Kidney (tissue), 14 donors: ENCODE results near the gene FANCI. TPM values are rescaled to one million over a fixed set of nuclear protein-coding genes. Genes with fewer than 3 reads are reported as not detected.

Experiments used
- DNase-seq, 5 donors: peaks; one replicate each; pipeline ENCODE4 v3.0.0-alpha.2; 2013 to 2020
- FAIRE-seq: peaks from 2 replicates; lab custom pipeline; 2012; peaks lifted over from hg19 to GRCh38; lab: Jason Lieb, UNC
- H3K27ac ChIP-seq, 2 donors: one replicate each; pipeline ENCODE4 v1.7.0; 2013; ENCODE audit warnings: low read depth in 2 of 2, low read length in 2 of 2, inconsistent platforms in 1 of 2
- H3K27me3 ChIP-seq: one replicate; pipeline ENCODE4 v1.7.1; 2013; ENCODE audit warnings: low read length, inconsistent platforms; ENCODE audit not compliant: control insufficient read depth, insufficient read depth
- H3K36me3 ChIP-seq, 3 donors: one replicate each; pipeline versions ENCODE4 v1.7.0 to v1.7.1; 2013; ENCODE audit warnings: low read length in 3 of 3, control low read depth in 1 of 3, inconsistent platforms in 1 of 3; ENCODE audit not compliant: insufficient read depth in 3 of 3, control insufficient read depth in 2 of 3
- H3K4me1 ChIP-seq, 3 donors: one replicate each; pipeline versions ENCODE4 v1.7.0 to v1.7.1; 2013; ENCODE audit warnings: low read length in 3 of 3, inconsistent platforms in 1 of 3, low read depth in 1 of 3; ENCODE audit not compliant: control insufficient read depth in 2 of 3, insufficient read depth in 2 of 3
- H3K4me3 ChIP-seq, 3 donors: one replicate each; pipeline versions ENCODE4 v1.7.0 to v1.8.1; 2013; ENCODE audit warnings: low read length in 3 of 3, control low read depth in 1 of 3, inconsistent platforms in 1 of 3
- H3K9ac ChIP-seq, 3 donors: one replicate each; pipeline versions ENCODE4 v1.7.0 to v1.7.1; 2013; ENCODE audit warnings: low read length in 3 of 3, control low read depth in 1 of 3, inconsistent platforms in 1 of 3
- H3K9me3 ChIP-seq, 3 donors: one replicate each; pipeline versions ENCODE4 v1.7.0 to v1.7.1; 2013; ENCODE audit warnings: low read length in 3 of 3, control low read depth in 1 of 3, inconsistent platforms in 1 of 3; ENCODE audit not compliant: control insufficient read depth in 2 of 3, insufficient read depth in 1 of 3
- CTCF ChIP-seq: IDR thresholded peaks from 3 replicates; pipeline ENCODE4 v1.5.1; 2012; ENCODE audit warnings: mild to moderate bottlenecking, moderate library complexity, borderline replicate concordance; ENCODE audit not compliant: insufficient read depth; ENCODE audit errors: extremely low read depth
- intact Hi-C: fragments of 100-400 bp; cut with DNase I; formaldehyde crosslinking; loops from one replicate; pipeline ENCODE4 v1.11.1; 2022
- polyA plus RNA-seq: library from polyadenylated mRNA; stranded (reverse); fragments of 350-450 nt; fragmentation: Illumina TruSeq; extraction: RNeasy Lipid Tissue Mini Kit (QIAGEN cat#74804); gene quantifications from one replicate; pipeline ENCODE4 v1.2.3, GENCODE V29; 2014; ENCODE audit warnings: low read depth, low replicate concordance; ENCODE audit not compliant: insufficient read depth
- total RNA-seq: library from RNA; stranded (reverse); fragmentation: NEBNext Ultra II Directional; extraction: Animal tissue kit (Norgen Biotek cat#: 25700); gene quantifications from one replicate; pipeline ENCODE4 v1.2.1, GENCODE V29; 2021
- donor health status: control.
- donor health status: control.
- donor health status: control.
- donor health status: control.
- donor health status: control.
- donor health status: DM: yes; HTN: yes; CAD: no.
- donor health status: Normal renal cell carcinoma (clear cell type).

FANCI gene
- total and polyA plus RNA-seq, 2 donors from 2014 or later: 2.4 to 6.6 TPM

- Histone ChIP-seq H3K4me1 (peaks cover 0 to 8% (median 0%) of the 10 kb centered on the region in 3 donors), H3K27ac (peak overlapping the region; percentile 19 to 23), H3K4me3 (peak overlapping the region; percentile 85 to 97 (median 90)), H3K9ac (peak overlapping the region; percentile 50 to 86 (median 81)), H3K27me3 (no peaks in the 10 kb centered on the region), H3K36me3 (no peaks in the 10 kb centered on the region), H3K9me3 (no peaks in the 10 kb centered on the region)
- intact Hi-C loops: no loop called here
- DNase-seq: peak in 1 of 5 donors; percentile 41
- no peak for FAIRE-seq
- TF ChIP-seq CTCF: no peak
Observed at GRCh38 chr15:89243046-89243690, 611 bp upstream of the FANCI start.

- no peak for TF ChIP-seq CTCF
- no peaks in the 10 kb centered on the region for H3K36me3 ChIP-seq
- H3K9me3 ChIP-seq: peaks cover 0 to 1% (median 0%) of the 10 kb centered on the region in 3 donors
- intact Hi-C loops: no loop called here
- H3K4me1 ChIP-seq: peaks cover 0 to 8% (median 0%) of the 10 kb centered on the region in 3 donors
- H3K4me3 ChIP-seq: peak overlapping the region; percentile 79 to 97 (median 85)
- H3K9ac ChIP-seq: peak overlapping the region; percentile 22 to 77 (median 48)
- DNase-seq: peak in 1 of 5 donors; percentile 37
- no peak for FAIRE-seq
- H3K27ac ChIP-seq: no peak overlapping the region
- no peaks in the 10 kb centered on the region for H3K27me3 ChIP-seq
Observed at GRCh38 chr15:89244574-89244903, 760 bp downstream of the FANCI start.

- no peak for TF ChIP-seq CTCF
- H3K27ac ChIP-seq: no peak overlapping the region
- H3K36me3 ChIP-seq: no peaks in the 10 kb centered on the region
- FAIRE-seq (no peak), DNase-seq (no peak)
- intact Hi-C loops: no loop called here
- H3K4me1 ChIP-seq: peaks cover 0 to 8% (median 0%) of the 10 kb centered on the region in 3 donors
- no peak overlapping the region for H3K9ac ChIP-seq
- peaks cover 0 to 2% (median 0%) of the 10 kb centered on the region in 3 donors for H3K9me3 ChIP-seq
- H3K4me3 ChIP-seq: no peak overlapping the region
- H3K27me3 ChIP-seq: no peaks in the 10 kb centered on the region
Observed at GRCh38 chr15:89247446-89247845, 3.7 kb downstream of the FANCI start.
